Neuronal stem cell (in vitro differentiated cells): ENCODE data around the gene ADM.
"Not testable (repeated sequence)": the region's sequence is repeated elsewhere in the genome, so short reads cannot be mapped to it uniquely, and the experiment has no call there.

Source experiments
- DNase-seq: peaks from one replicate; pipeline ENCODE4 v3.0.0-alpha.2; 2013; ENCODE audit warnings: low spot score
- H2AFZ ChIP-seq: one replicate; pipeline ENCODE4 v1.6.1; 2013; ENCODE audit warnings: mild to moderate bottlenecking, low read length, inconsistent platforms
- H2AK5ac ChIP-seq: 2 replicates; pipeline ENCODE4 v1.6.1; 2013; ENCODE audit warnings: low read depth, mild to moderate bottlenecking, inconsistent platforms, low read length, moderate library complexity, mixed read lengths
- H2BK120ac ChIP-seq: 2 replicates; pipeline ENCODE4 v1.6.1; 2013; ENCODE audit warnings: low read depth, mild to moderate bottlenecking, inconsistent platforms, low read length, moderate library complexity, mixed read lengths
- H2BK12ac ChIP-seq: one replicate; pipeline ENCODE4 v1.6.1; 2013; ENCODE audit warnings: low read length, inconsistent platforms
- H2BK15ac ChIP-seq: 2 replicates; pipeline ENCODE4 v1.6.1; 2013; ENCODE audit warnings: mild to moderate bottlenecking, low read length, inconsistent platforms, mixed read lengths
- H2BK5ac ChIP-seq: one replicate; pipeline ENCODE4 v1.6.1; 2013; ENCODE audit warnings: inconsistent platforms, mild to moderate bottlenecking, low read length, moderate library complexity
- H3K14ac ChIP-seq: one replicate; pipeline ENCODE4 v1.6.1; 2013; ENCODE audit warnings: low read length, inconsistent platforms
- H3K18ac ChIP-seq: 2 replicates; pipeline ENCODE4 v1.6.1; 2013; ENCODE audit warnings: low read length, inconsistent platforms
- H3K23ac ChIP-seq: 2 replicates; pipeline ENCODE4 v1.6.1; 2013; ENCODE audit warnings: low read depth, mild to moderate bottlenecking, mixed read lengths, low read length, inconsistent platforms; ENCODE audit not compliant: poor library complexity
- H3K27ac ChIP-seq: replicated peaks from 3 replicates; pipeline ENCODE4 v1.5.1; 2013; ENCODE audit warnings: low read length, inconsistent platforms
- H3K27me3 ChIP-seq, 3 experiments: 2 replicates each; pipeline ENCODE4 v1.6.1; 2013; ENCODE audit warnings: low read length in 3 of 3, mild to moderate bottlenecking in 2 of 3, inconsistent platforms in 1 of 3, low read depth in 1 of 3, mixed read lengths in 1 of 3, moderate library complexity in 1 of 3; ENCODE audit not compliant: control insufficient read depth in 3 of 3, insufficient read depth in 3 of 3
- H3K36me3 ChIP-seq, 2 donors: replicated peaks in 1 of 2; 2 replicates each; pipeline ENCODE4 v1.6.1; 2013; ENCODE audit warnings: low read length in 2 of 2; ENCODE audit not compliant: control insufficient read depth in 2 of 2, insufficient read depth in 2 of 2
- H3K4ac ChIP-seq: 2 replicates; pipeline ENCODE4 v1.6.1; 2013; ENCODE audit warnings: inconsistent platforms, mild to moderate bottlenecking, low read length, moderate library complexity
- H3K4me1 ChIP-seq, 2 donors: 1 replicate in 1 of 2; 2 replicates in 1 of 2; pipeline ENCODE4 v1.6.1; 2013; ENCODE audit warnings: low read length in 2 of 2, low read depth in 1 of 2; ENCODE audit not compliant: control insufficient read depth in 2 of 2, insufficient read depth in 1 of 2
- H3K4me2 ChIP-seq: one replicate; pipeline ENCODE4 v1.6.1; 2013; ENCODE audit warnings: mild to moderate bottlenecking, low read length, inconsistent platforms; ENCODE audit not compliant: insufficient read depth, poor library complexity, severe bottlenecking
- H3K4me3 ChIP-seq, 2 donors: 2 replicates each; pipeline ENCODE4 v1.5.1; 2013; ENCODE audit warnings: low read length in 2 of 2, mild to moderate bottlenecking in 2 of 2, inconsistent platforms in 1 of 2, moderate library complexity in 1 of 2
- H3K79me1 ChIP-seq: one replicate; pipeline ENCODE4 v1.6.1; 2013; ENCODE audit warnings: low read depth, mild to moderate bottlenecking, inconsistent platforms, low read length, moderate library complexity
- H3K9ac ChIP-seq: one replicate; pipeline ENCODE4 v1.6.1; 2013; ENCODE audit warnings: mild to moderate bottlenecking, low read depth, low read length, inconsistent platforms; ENCODE audit not compliant: poor library complexity
- H3K9me3 ChIP-seq, 2 donors: replicated peaks in 1 of 2; 2 replicates each; pipeline versions ENCODE3 to v1.6.1; 2013; ENCODE audit warnings: low read length in 2 of 2, mild to moderate bottlenecking in 2 of 2, inconsistent platforms in 1 of 2, low read depth in 1 of 2, mixed read lengths in 1 of 2, moderate library complexity in 1 of 2; ENCODE audit not compliant: control insufficient read depth in 2 of 2, insufficient read depth in 1 of 2
- H4K8ac ChIP-seq: one replicate; pipeline ENCODE4 v1.6.1; 2013; ENCODE audit warnings: low read depth, mild to moderate bottlenecking, inconsistent platforms, low read length, moderate library complexity
- H4K91ac ChIP-seq: one replicate; pipeline ENCODE4 v1.6.1; 2013; ENCODE audit warnings: low read length, low read depth, mild to moderate bottlenecking, inconsistent platforms; ENCODE audit not compliant: poor library complexity
- WGBS, 2 donors: extraction: QIAGEN DNeasy Blood & Tissue Kit; methylation state at CpG; one replicate each; pipeline ENCODE4 v1.1.7; 2013; ENCODE audit warnings: missing lambda C conversion rate in 2 of 2, mixed read lengths in 1 of 2; ENCODE audit not compliant: insufficient read length in 2 of 2, insufficient replicate concordance in 1 of 2; ENCODE audit errors: extremely low coverage in 2 of 2; 5-methylcytosine and 5-hydroxymethylcytosine counted together

The ADM gene

GRCh38 chr11:10263929-10264328, 40.9 kb upstream of the ADM start:
- H3K36me3 ChIP-seq, result no peaks in the 10 kb centered on the region
- H4K8ac ChIP-seq, result no peak overlapping the region
- H3K4me1 ChIP-seq, result peaks cover 0 to 7% of the 10 kb centered on the region in 2 donors
- H3K9ac ChIP-seq, result no peak overlapping the region
- no peak overlapping the region for H2AFZ ChIP-seq
- no peaks in the 10 kb centered on the region for H3K9me3 ChIP-seq
- H2BK15ac ChIP-seq, result no peak overlapping the region
- H3K79me1 ChIP-seq, result no peaks in the 10 kb centered on the region
- no peaks in the 10 kb centered on the region for H3K27me3 ChIP-seq
- H3K23ac ChIP-seq, result no peak overlapping the region
- H2AK5ac ChIP-seq, result no peak overlapping the region
- H4K91ac ChIP-seq, result no peak overlapping the region
- H3K14ac ChIP-seq, result no peak overlapping the region
- H2BK12ac ChIP-seq, result no peak overlapping the region
- no peak overlapping the region for H3K4me3 ChIP-seq
- DNase-seq, result no peak
- no peak overlapping the region for H3K27ac ChIP-seq
- H3K18ac ChIP-seq, result no peak overlapping the region
- H3K4ac ChIP-seq, result no peak overlapping the region
- no peak overlapping the region for H2BK5ac ChIP-seq
- no peak overlapping the region for H3K4me2 ChIP-seq
- H2BK120ac ChIP-seq, result no peak overlapping the region

DNA sequence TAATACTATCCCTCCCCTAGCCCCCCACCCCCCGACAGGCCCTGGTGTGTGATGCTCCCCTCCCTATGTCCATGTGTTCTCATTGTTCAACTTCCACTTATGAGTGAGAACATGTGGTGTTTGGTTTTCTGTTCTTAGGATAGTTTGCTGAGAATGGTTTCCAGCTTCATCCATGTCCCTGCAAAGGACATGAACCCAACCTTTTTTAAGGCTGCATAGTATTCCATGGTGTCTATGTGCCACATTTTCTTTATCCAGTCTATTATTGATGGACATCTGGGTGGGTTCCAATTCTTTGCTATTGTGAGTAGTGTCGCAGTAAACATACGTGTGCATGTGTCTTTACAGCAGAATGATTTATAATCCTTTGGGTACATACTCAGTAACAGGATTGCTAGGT, 40.2 kb upstream of the ADM start:
- not testable (repeated sequence) for H3K9ac ChIP-seq, H2BK12ac ChIP-seq, H3K27me3 ChIP-seq, H3K79me1 ChIP-seq, H4K8ac ChIP-seq, H2BK15ac ChIP-seq, H3K18ac ChIP-seq, H3K36me3 ChIP-seq, H3K4ac ChIP-seq, H3K4me2 ChIP-seq, H3K4me1 ChIP-seq, H2AFZ ChIP-seq, H2BK120ac ChIP-seq, H4K91ac ChIP-seq, H3K23ac ChIP-seq, H3K9me3 ChIP-seq, H3K14ac ChIP-seq, H3K27ac ChIP-seq, H3K4me3 ChIP-seq, H2AK5ac ChIP-seq, DNase-seq, H2BK5ac ChIP-seq
- no CpG with 5 or more reads among the region's 3 CpGs for WGBS, 2 donors

- no peak overlapping the region for H3K23ac ChIP-seq
- no peak overlapping the region for H2BK15ac ChIP-seq
- peaks cover 0 to 4% of the 10 kb centered on the region in 2 donors for H3K4me1 ChIP-seq
- H3K27me3 ChIP-seq, result no peaks in the 10 kb centered on the region
- H2BK12ac ChIP-seq, result no peak overlapping the region
- H3K9ac ChIP-seq, result no peak overlapping the region
- H3K4me3 ChIP-seq, result no peak overlapping the region
- H3K36me3 ChIP-seq, result no peaks in the 10 kb centered on the region
- H2BK120ac ChIP-seq, result no peak overlapping the region
- no peak overlapping the region for H2AFZ ChIP-seq
- WGBS, 2 donors, result no CpG with 5 or more reads among the region's 3 CpGs
- H4K8ac ChIP-seq, result no peak overlapping the region
- H3K18ac ChIP-seq, result no peak overlapping the region
- no peak overlapping the region for H3K27ac ChIP-seq
- no peak overlapping the region for H2BK5ac ChIP-seq
- H4K91ac ChIP-seq, result no peak overlapping the region
- no peak for DNase-seq
- no peak overlapping the region for H3K4me2 ChIP-seq
- no peak overlapping the region for H2AK5ac ChIP-seq
- no peak overlapping the region for H3K14ac ChIP-seq
- no peak overlapping the region for H3K4ac ChIP-seq
- no peaks in the 10 kb centered on the region for H3K9me3 ChIP-seq
- H3K79me1 ChIP-seq, result no peaks in the 10 kb centered on the region
Measured at GRCh38 chr11:10265936-10266335, 38.9 kb upstream of the ADM start.

DNA sequence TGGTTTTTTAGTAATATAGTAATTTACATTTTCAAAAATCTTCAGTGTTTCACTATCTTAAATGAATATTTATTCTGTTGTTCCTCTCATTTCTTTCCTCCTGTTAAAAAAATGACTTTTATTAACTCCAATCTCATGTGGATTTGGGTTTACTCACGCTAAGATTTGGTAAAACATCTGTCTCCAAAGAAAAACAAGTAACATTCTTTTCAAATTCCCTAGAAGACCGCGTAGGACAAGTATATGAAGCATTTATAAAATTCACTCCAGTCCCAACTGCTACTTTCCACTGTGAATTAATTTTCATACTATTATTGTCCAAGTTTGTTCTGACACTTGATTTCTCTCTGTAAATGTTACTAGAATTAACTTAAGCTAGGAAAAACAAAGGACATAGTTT, 37.1 kb upstream of the ADM start:
- no peak overlapping the region for H2BK12ac ChIP-seq
- no peaks in the 10 kb centered on the region for H3K27me3 ChIP-seq
- no peak overlapping the region for H3K14ac ChIP-seq
- no peak overlapping the region for H2BK5ac ChIP-seq
- H3K27ac ChIP-seq, result no peak overlapping the region
- WGBS, 2 donors, result no CpG with 5 or more reads among the region's 3 CpGs
- H3K36me3 ChIP-seq, result no peaks in the 10 kb centered on the region
- H3K9me3 ChIP-seq, result no peaks in the 10 kb centered on the region
- H3K9ac ChIP-seq, result no peak overlapping the region
- no peak overlapping the region for H3K23ac ChIP-seq
- no peaks in the 10 kb centered on the region for H3K79me1 ChIP-seq
- H2AK5ac ChIP-seq, result no peak overlapping the region
- H4K91ac ChIP-seq, result no peak overlapping the region
- no peak overlapping the region for H2BK15ac ChIP-seq
- H3K4me1 ChIP-seq, result peaks cover 0 to 4% of the 10 kb centered on the region in 2 donors
- no peak overlapping the region for H4K8ac ChIP-seq
- DNase-seq, result no peak
- no peak overlapping the region for H2AFZ ChIP-seq
- no peak overlapping the region for H3K18ac ChIP-seq
- H3K4me3 ChIP-seq, result no peak overlapping the region
- H2BK120ac ChIP-seq, result no peak overlapping the region
- H3K4me2 ChIP-seq, result no peak overlapping the region
- H3K4ac ChIP-seq, result no peak overlapping the region
